ENCODE results near the gene SPRED2.

Gene SPRED2

DNA sequence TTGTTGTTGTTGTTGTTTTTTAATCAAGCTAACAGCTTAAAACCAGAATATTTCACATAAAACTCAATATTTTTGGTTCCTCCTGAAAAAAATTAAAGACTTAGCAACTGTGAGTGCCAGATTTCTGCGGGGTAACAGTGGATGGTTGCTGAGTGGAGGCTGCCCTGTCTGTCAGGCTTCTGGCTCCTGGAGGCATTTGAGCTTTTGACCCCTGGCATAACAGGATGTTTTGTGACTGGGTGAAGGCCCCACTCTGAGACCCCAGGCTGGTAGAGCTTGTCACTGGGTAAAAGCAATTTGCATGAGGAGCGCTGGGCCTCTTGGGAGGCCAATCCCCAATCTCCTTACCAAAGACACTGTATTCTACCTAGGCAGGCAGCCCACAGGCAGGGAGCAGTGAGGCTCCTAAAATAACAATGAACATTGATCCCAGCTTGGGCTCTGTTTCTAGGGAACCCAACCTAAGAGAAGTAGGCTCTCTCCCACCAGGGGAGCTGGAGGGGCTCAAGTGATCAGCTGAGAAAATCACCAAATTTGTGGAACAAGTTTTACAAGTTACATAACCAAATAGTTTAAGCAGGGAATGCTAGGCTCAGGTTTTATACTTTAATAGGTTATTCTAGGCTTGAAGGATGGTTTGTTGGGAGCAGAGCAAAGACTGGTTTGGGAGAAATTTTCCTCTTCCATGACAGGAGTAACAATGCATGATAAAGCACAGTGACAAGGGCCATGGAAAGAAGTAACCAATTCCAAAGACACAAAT lies 5.9 kb upstream of the SPRED2 start:
- DNase-seq (ENCODE audit: low read depth): no peak

DNA sequence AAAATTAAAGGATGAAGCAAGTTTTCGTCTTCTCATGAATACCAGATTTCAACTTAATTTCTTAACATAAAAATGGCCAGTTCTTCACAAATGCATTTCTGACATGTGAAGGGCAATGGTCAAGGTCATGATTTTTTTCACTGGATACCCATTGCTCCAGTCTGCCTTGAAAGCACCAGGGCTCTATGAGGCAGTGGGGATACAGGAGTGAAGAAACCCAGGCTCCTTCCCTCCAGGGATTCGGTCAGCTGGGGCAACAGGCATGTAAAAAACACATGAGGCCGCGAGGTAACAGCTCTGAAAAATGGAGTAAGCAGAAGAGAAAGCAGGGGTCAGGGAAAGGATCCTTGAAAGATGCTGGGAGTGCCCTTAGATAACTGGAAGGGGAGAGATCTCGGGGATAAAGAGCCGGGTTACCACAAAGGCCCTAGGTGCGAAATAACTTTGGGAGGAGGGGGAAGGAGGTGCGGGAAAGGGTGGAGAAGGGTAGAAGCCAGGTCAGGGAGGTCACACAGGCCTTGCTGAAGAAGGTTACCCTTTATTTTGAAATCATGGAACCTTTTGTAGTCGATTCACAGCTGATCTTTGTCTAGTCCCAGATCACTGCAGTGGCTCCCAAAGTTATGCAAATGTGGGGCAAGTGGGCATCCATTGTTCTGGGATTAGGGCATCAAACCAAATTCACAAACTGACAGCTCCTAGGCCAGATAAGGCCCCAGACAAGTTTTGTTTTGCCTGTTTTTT lies 5.2 kb upstream of the SPRED2 start:
- DNase-seq (ENCODE audit: low read depth): no peak

GRCh38 chr2:65436824-65437221 lies 4.4 kb upstream of the SPRED2 start:
- peak; percentile 14 for DNase-seq (ENCODE audit: low read depth)

GRCh38 chr2:65436169-65436823 lies 3.9 kb upstream of the SPRED2 start:
- no peak for DNase-seq (ENCODE audit: low read depth)

- peak; percentile 24 for DNase-seq (ENCODE audit: low read depth)
These were observed 3.3 kb upstream of the SPRED2 start for GRCh38 chr2:65435625-65436168.

DNA sequence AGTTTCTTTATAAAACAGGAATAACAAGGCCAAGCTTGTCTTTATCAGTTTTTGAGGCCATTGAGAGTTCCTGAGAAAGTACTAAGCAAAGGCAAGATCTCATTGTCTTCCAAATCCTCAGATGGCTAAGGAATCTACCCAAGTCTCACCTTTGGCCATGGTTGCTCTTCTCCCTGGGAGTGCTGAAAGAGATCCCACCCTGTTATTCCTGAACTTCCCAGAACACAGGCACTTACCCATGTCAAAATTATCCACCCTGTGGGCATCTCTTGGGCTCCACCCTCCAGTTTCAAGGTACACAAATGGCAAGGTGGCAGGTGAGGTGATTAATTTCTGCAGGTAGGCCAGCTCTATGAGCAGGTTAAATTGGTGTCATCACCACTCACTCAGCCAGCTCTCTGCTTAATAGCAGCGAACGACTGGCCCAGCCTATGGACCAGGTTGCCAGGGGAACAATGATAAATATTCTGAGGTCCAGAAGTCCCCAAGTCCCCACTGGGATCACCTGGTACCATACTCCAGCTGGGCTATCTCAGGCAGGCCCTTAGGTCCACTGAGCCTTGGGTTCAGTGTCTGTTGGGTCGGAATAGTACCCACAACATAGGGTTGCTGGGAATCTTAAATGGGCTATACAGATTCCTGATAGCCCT lies 2.3 kb upstream of the SPRED2 start:
- DNase-seq (ENCODE audit: low read depth): no peak

DNA sequence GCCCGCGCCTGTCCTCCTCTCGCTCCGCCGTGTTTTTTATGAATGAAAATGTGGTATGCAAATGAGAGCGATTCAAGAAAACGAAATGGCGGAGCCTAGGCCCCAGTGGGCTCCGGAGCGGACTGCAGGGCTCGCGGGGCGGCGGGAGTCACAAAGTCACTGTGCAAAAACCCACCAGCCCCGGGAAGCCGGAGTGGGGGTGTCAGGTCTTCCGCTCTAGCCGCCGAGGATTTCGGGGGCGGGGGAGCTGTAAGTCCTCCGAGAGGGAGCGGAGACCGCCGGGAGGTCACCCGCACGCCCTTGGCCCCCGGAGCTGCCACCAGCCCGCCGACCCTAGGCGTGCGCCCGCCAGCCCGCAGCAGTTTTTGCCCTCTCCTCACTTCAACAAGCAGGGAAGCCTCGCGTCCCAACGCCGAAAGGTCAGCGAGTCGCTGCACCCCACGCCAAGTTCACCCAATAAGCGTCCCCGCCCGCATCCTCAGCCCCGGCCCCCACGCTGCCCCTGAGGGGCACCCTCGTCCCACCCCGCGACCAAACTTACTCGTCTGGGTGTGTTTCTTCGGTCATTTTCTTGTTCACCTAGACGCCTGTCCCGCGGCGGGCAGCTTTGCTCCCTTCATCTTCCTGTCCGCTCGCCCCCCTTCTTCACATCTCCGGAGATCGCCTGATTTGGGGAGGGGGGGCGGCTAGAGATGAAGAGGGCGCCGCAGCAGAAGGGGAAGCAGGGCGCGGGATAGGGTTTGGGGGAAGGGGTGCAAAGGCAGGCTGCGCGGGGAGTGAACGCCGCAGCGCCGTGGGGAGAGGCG lies 775 bp downstream of the SPRED2 start:
- no peak for DNase-seq (ENCODE audit: low read depth)

DNA sequence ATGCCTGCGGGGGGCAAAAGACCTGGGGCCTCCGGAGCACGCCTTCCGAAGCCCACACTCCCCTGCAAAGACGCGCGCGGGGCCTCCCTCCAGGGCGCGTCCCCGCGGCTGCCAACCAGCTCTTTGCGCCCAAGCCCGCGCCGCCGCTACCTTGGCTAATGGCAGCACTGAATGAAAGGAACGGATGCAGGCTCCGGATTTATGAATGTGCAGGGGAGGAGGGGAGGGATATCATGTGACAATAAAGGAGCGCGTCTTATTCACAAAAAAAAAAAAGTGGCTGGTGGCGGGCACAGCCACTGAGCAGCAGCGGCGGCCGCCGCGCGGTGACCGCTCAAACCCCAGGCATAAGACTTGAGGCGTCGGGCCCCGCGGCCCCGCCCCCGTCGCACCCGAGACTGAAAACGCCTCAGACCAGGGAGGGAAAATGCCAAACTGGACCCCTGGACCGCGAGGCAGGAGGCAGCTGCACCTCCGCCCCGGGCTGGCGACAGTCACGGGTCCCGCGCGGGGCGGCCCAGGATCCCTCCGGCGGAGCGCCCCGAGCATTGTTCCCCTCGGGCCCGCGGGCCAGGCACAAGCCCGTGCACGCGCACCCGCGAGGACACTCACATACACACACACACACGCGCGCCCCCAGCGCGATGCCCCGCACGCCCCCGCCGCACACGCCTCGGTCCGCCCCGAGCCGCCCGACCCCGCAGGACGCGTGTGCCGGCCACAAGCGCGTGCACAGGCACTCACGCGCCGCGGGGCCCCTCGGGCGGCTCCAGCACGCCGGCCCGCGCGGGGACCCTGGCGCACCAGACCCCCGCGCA lies 1.6 kb downstream of the SPRED2 start:
- peak; percentile 43 for DNase-seq (ENCODE audit: low read depth)

DNA sequence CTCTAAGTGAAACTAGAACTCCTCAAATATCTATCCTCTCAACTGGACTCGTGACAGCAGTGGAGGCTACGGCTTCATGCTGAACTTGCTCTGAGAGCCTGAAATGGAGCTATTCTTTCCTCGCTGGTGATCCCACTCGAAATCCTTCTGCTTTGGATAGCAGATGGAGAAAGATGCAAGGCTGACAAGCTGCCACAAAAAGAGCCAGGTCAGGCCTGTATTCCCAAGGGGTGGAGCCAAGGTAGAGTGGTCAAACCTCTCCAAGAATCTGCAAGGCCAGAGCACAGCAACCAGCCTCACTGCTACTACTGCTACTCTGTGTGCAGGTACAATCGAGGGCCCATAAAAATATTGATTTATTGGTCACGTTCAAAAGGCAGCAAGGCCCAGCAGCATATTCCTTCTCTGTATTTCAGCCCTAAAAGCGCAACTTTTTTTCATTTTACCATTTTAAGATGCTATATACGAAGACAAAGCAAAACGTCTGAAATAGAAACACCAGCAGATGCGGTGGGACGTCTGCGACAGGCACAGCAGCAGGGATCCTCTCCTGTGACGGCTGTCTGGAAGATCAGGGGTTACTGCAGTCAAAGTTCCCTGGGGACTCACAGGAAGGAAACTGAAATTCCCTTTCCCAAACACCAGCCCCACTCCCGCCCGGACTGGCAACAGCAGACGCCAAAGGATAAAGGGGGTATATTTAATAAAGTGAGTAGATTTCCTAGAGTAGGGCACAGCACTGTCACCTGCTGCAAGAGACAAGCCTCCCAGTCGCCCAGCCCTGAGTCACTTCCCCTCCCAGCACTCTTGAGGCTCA lies 2.4 kb downstream of the SPRED2 start:
- no peak for DNase-seq (ENCODE audit: low read depth)

DNA sequence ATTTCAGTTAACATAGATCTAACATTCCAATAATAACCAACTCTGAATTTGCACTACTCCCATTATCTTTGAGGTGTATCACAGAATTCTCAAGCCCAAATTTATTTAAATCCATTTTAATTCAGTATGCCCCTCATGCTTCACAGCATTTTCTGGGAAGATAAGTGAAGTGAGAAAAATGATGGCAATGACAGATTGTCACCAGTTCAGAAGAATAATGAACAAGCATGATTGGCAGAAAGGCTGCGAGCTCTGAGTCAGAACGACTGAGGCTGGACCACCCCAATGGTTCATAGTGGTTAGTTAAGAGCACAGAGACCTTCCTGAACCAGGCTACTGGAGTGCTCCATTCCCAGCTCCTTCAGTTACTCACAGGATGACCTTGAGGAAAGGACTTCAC lies 4.9 kb downstream of the SPRED2 start:
- DNase-seq (ENCODE audit: low read depth): no peak

GRCh38 chr2:65425276-65425675 lies 7.1 kb downstream of the SPRED2 start:
- no peak for DNase-seq (ENCODE audit: low read depth)

DNA sequence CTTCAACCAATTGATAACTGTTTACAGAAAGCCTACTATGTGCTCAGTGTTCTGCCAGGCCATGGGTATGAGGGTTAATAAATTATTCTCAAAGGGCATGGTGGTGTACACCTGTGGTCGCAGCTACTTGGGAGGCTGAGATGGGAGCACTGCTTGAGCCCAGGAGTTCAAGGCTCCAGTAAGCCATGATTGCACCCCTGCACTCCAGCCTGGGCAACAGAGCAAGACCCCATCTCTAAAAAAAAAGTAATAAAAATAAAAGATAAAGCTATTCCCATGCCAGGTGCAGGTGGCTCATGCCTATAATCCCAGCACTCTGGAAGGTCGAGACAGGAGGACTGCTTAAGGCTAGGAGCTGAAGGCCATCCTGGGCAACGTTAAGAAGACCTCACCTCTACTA lies 8.0 kb downstream of the SPRED2 start:
- DNase-seq (ENCODE audit: low read depth): no peak

DNA sequence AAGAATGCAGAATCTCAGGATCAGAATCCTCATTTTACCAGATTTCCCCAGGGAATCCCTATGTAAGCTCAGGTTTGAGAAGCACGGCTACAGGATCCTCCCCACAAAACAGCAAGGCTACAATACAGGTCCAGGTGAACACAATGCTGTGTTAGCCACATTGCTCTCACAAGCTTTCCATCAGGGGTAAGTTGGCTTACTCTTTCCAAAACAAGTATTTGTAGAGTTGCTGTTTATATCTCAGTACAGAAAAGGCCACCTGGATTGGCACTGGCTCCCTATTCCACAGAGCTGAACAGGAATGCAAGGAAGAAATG lies 11.0 kb downstream of the SPRED2 start:
- no peak for DNase-seq (ENCODE audit: low read depth)

GRCh38 chr2:65420712-65421431 lies 11.5 kb downstream of the SPRED2 start:
- DNase-seq (ENCODE audit: low read depth): no peak

DNA sequence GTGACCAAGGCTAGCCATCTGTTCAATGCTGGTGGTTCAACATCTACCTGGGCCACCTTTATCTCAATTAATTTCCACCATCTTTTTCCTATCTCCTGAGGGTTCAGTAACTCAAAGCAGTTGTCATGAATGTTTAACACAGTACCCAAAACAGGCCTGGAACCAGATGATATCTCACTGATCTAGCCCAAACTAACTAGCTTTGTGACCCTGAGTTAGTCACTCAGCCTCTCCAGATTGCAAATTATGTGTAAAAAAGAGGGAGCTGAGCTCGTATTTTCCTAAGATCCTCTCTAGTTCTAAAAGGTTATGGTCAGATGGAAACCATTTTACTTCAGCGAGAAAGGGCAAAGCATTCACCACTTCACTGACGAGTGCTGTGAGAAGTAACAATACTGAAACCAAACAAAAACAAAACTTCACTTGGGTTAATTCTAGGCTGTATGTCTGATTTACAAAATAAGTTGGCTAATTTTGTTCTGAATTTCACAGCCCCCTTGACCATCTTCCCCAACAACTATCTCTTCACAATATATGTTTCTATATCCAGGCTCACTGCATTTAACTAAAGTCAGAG lies 14.8 kb downstream of the SPRED2 start:
- DNase-seq (ENCODE audit: low read depth): no peak

DNA sequence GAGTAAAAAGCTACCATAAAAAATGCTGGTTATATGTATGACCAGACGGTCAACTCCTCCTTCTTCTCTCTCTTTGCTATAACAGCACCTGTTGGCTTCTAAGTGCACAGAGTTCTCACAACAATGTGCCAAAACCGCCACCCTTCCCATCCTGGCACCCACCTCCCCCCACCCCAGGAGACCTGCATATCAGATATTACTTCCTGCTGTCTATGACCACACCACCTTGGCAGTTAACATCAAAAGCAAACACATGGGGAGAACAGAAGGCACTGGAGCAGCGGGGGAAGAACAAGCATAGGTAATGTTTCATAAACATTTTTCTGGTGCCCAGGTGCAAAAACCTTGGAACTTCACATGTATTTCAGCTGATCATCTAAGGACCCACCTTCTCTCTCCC lies 15.5 kb downstream of the SPRED2 start:
- no peak for DNase-seq (ENCODE audit: low read depth)

- DNase-seq (ENCODE audit: low read depth): no peak
These were observed 16.1 kb downstream of the SPRED2 start for GRCh38 chr2:65416321-65416720.

DNA sequence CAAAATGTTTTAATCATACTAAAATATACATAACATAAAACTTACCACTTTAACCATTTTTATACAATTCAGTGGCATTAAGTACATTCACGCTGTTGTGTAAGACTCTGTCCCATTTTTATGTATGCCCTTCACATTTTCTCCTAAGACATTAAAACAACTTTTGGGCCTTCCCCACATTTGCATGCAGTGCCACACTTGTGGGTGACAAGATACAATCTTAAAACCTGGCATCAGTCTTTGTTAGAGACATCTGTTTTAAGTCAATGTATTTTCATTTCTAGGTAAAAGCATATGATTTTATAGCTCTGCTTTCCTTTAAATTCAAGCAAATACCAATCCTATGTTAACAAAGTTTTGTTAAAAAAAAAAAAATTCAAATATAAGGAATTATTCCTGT lies 17.3 kb downstream of the SPRED2 start:
- no peak for DNase-seq (ENCODE audit: low read depth)

- DNase-seq (ENCODE audit: low read depth): no peak
These were observed 18.8 kb downstream of the SPRED2 start for GRCh38 chr2:65413610-65414009.
